MM.1S (cell line): ENCODE results near the gene CD48.

Experiments used
- CTCF ChIP-seq: fragments of 300-600 bp; sonication (generic); IDR thresholded peaks from 2 replicates; pipeline ENCODE4 v1.5.1; 2016; ENCODE audit warnings: antibody characterized with exemption, low read length, mixed read lengths
- EZH2 ChIP-seq: fragments of 300-600 bp; sonication (generic); optimal IDR thresholded peaks from 2 replicates; pipeline ENCODE3; 2017; ENCODE audit warnings: low read depth, mild to moderate bottlenecking, antibody characterized with exemption, low read length, mixed read lengths
- EZH2phosphoT487 ChIP-seq: fragments of 300-600 bp; sonication (generic); IDR thresholded peaks from 2 replicates; pipeline ENCODE4 v1.6.1; 2018; ENCODE audit warnings: antibody characterized with exemption, low read length

- no peak for TF ChIP-seq CTCF
- TF ChIP-seq EZH2: no peak
- no peak for TF ChIP-seq EZH2phosphoT487
These were observed 31.6 kb upstream of the CD48 start for GRCh38 chr1:160743266-160743665.
